Panc1 (cell line): ENCODE data around the gene BMF. TPM values are rescaled to one million over a fixed set of nuclear protein-coding genes. Genes with fewer than 3 reads are reported as not detected.

Source experiments
- ATAC-seq: fragments of 200-7000 bp; cut with Tn5 transposase; 2 replicates; pipeline ENCODE4 v1.9.1; 2020; ENCODE audit warnings: mild to moderate bottlenecking, moderate library complexity
- BruUV-seq: library from RNA; stranded (reverse); fragments of 400-500 nt; replicated peaks from 2 replicates; lab custom pipeline; 2021; lab: Mats Ljungman, UMichigan
- CTCF ChIA-PET: fragments of 300-600 bp; sonication (Branson Sonifier 250); formaldehyde crosslinking; loops from one replicate; lab custom pipeline; 2022; ENCODE audit warnings: antibody characterized with exemption; lab: Charles Lee
- POLR2A ChIA-PET: fragments of 300-600 bp; sonication (Branson Sonifier 250); formaldehyde crosslinking; loops from one replicate; lab custom pipeline; 2022; ENCODE audit warnings: antibody characterized with exemption; lab: Charles Lee
- DNase-seq: peaks from one replicate; pipeline ENCODE4 v3.0.0-alpha.2; 2010; ENCODE audit warnings: low read depth, low spot score
- H3K27ac ChIP-seq: 2 replicates; pipeline ENCODE4 v1.5.1; 2011; ENCODE audit warnings: mild to moderate bottlenecking, low read length, inconsistent platforms
- H3K27me3 ChIP-seq: fragments of 200-500 bp; sonication (Bioruptor generic); 2 replicates; pipeline ENCODE4 v1.6.0; 2014; ENCODE audit warnings: low read length, inconsistent platforms; ENCODE audit not compliant: control insufficient read depth, insufficient read depth
- H3K36me3 ChIP-seq: fragments of 200-500 bp; sonication (Bioruptor generic); 2 replicates; pipeline ENCODE4 v1.5.1; 2014; ENCODE audit warnings: inconsistent platforms, mild to moderate bottlenecking, low read length, moderate library complexity; ENCODE audit not compliant: control insufficient read depth, insufficient read depth
- H3K4me1 ChIP-seq: 2 replicates; pipeline ENCODE4 v1.5.1; 2011; ENCODE audit warnings: inconsistent platforms, mild to moderate bottlenecking, low read length, moderate library complexity; ENCODE audit not compliant: control insufficient read depth, insufficient read depth
- H3K4me3 ChIP-seq, 2 experiments: 2 replicates each; pipeline ENCODE4 v1.5.1; 2011 to 2012; ENCODE audit warnings: low read depth in 2 of 2, low read length in 2 of 2, mild to moderate bottlenecking in 2 of 2, inconsistent platforms in 1 of 2, moderate library complexity in 1 of 2
- H3K9me3 ChIP-seq: fragments of 200-500 bp; sonication (Bioruptor generic); 2 replicates; pipeline ENCODE4 v1.5.1; 2014; ENCODE audit warnings: low read depth, mild to moderate bottlenecking, inconsistent platforms, low read length, moderate library complexity; ENCODE audit not compliant: control insufficient read depth, insufficient read depth
- CTCF ChIP-seq: fragments of 450-650 bp; IDR thresholded peaks from 2 replicates; pipeline ENCODE4 v1.5.1; 2017; ENCODE audit warnings: mild to moderate bottlenecking
- POLR2AphosphoS5 ChIP-seq: IDR thresholded peaks from 2 replicates; pipeline ENCODE4 v1.6.1; 2012; ENCODE audit warnings: mild to moderate bottlenecking, low read depth, low read length, moderate library complexity
- REST ChIP-seq, 2 experiments: IDR thresholded peaks; 2 replicates each; pipeline ENCODE4 v1.6.1; 2011 to 2012; ENCODE audit warnings: low read depth in 2 of 2, control low read depth in 1 of 2, low read length in 1 of 2, mild to moderate bottlenecking in 1 of 2, moderate library complexity in 1 of 2; ENCODE audit not compliant: insufficient read depth in 1 of 2
- SIN3A ChIP-seq: IDR thresholded peaks from 2 replicates; pipeline ENCODE4 v1.6.1; 2012; ENCODE audit warnings: low read depth, mild to moderate bottlenecking, low read length, moderate library complexity, borderline replicate concordance; ENCODE audit not compliant: insufficient read depth
- TCF7L2 ChIP-seq: IDR thresholded peaks from 2 replicates; pipeline ENCODE4 v1.6.1; 2011; ENCODE audit warnings: mild to moderate bottlenecking, low read depth, low read length, inconsistent platforms
- in situ Hi-C: cut with HindIII; loops from 2 replicates; pipeline ENCODE4 v1.10.0; 2016; ENCODE audit warnings: low sequenced_read_pairs, low pct_unique_long_range_greater_than_20kb
- intact Hi-C: fragments of 100-400 bp; cut with micrococcal nuclease; formaldehyde crosslinking; loops from one replicate; pipeline ENCODE4 v1.10.0; 2022; ENCODE audit not compliant: unreplicated experiment
- total RNA-seq: library from RNA; stranded (reverse); gene quantifications from one replicate; pipeline ENCODE4 v1.2.1, GENCODE V29; 2021; ENCODE audit not compliant: unreplicated experiment

Gene BMF
- total RNA-seq, 1 experiment from 2014 or later, result 7.8 TPM

- no peaks in the 10 kb centered on the region for H3K9me3 ChIP-seq
- DNase-seq, result no peak
- ChIA-PET CTCF (interaction anchor here (0.7 to 1.7 kb wide), 5 partner anchors 35 to 70 kb away, joined by 3 to 7 read pairs (median 4); partner anchors contain the start of gene BUB1B), POLR2A (interaction anchor here (0.5 to 1.0 kb wide), 2 partner anchors 17 to 65 kb away, joined by 3 to 12 read pairs; no protein-coding TSS in a partner anchor)
- in situ Hi-C loops (no loop called here), intact Hi-C loops (loop anchor here (2.0 to 5.0 kb wide), 2 partner anchors 57 to 60 kb away; partner anchors contain the start of gene BUB1B)
- H3K4me3 ChIP-seq, result peak overlapping the region in 1 of 2 experiments; percentile 29; a peak in 1 of 4 replicates
- H3K27ac ChIP-seq, result peak overlapping the region; percentile 73
- no peaks in the 10 kb centered on the region for H3K36me3 ChIP-seq
- no peaks in the 10 kb centered on the region for H3K27me3 ChIP-seq
- peaks cover 44% of the 10 kb centered on the region for H3K4me1 ChIP-seq
- no TSS peak for BruUV-seq
- peak; percentile 75 for ATAC-seq
- TF ChIP-seq CTCF (peak; percentile 99), POLR2AphosphoS5 (no peak)
Measured at GRCh38 chr15:40104865-40105516, 3.7 kb downstream of the BMF start.

- H3K4me3 ChIP-seq, result no peak overlapping the region
- intact Hi-C loops, result loop anchor here (2.0 kb wide), 1 partner anchor 60 kb away; no protein-coding TSS in a partner anchor
- no peaks in the 10 kb centered on the region for H3K9me3 ChIP-seq
- in situ Hi-C loops, result no loop called here
- no TSS peak for BruUV-seq
- ChIA-PET CTCF (interaction anchor here (0.6 to 1.7 kb wide), 6 partner anchors 34 to 100 kb away, joined by 3 to 7 read pairs (median 4); partner anchors contain the start of gene BUB1B), POLR2A (interaction anchor here (0.5 to 1.0 kb wide), 2 partner anchors 16 to 65 kb away, joined by 3 to 12 read pairs; no protein-coding TSS in a partner anchor)
- no peaks in the 10 kb centered on the region for H3K27me3 ChIP-seq
- TF ChIP-seq POLR2AphosphoS5, result no peak
- TF ChIP-seq REST (IDR thresholded peaks at IDR 0.05; ENCODE audit: insufficient read depth in 1 of 2, low read depth in 2 of 2, low read length in 1 of 2), result no peak
- TF ChIP-seq SIN3A, result no peak
- TF ChIP-seq TCF7L2, result no peak
- no peak for TF ChIP-seq CTCF
- ATAC-seq (no peak), DNase-seq (no peak)
- peak overlapping the region; percentile 73; the same call in 1 of the 2 replicates for H3K27ac ChIP-seq
- no peaks in the 10 kb centered on the region for H3K36me3 ChIP-seq
- H3K4me1 ChIP-seq, result peaks cover 46% of the 10 kb centered on the region
Measured at GRCh38 chr15:40104296-40104864, 4.3 kb downstream of the BMF start.
